Gastroesophageal sphincter (tissue), 3 donors: ENCODE results near the gene PGPEP1.

ENCODE experiments used
- EP300 ChIP-seq: sonication (generic); formaldehyde crosslinking; IDR thresholded peaks from one replicate; pipeline ENCODE4 v1.6.1; 2017; ENCODE audit warnings: antibody characterized with exemption, mild to moderate bottlenecking
- POLR2A ChIP-seq, 2 donors: fragments of 450-650 bp; IDR thresholded peaks; one replicate each; pipeline ENCODE4 v1.6.1; 2017; ENCODE audit warnings: antibody characterized with exemption in 2 of 2, mild to moderate bottlenecking in 2 of 2, moderate library complexity in 1 of 2
- POLR2AphosphoS5 ChIP-seq: sonication (generic); formaldehyde crosslinking; IDR thresholded peaks from one replicate; pipeline ENCODE4 v1.6.1; 2017; ENCODE audit warnings: antibody characterized with exemption
- TF ChIP-seq, protein P1 (sequence below), 4 experiments: fragments of 200-600 bp in 2 of 4; fragments of 450-650 bp in 2 of 4; sonication (generic) in 1 of 4; IDR thresholded peaks; one replicate each; pipeline ENCODE4 v1.5.1; 2017 to 2019; ENCODE audit warnings: antibody characterized with exemption in 4 of 4, mild to moderate bottlenecking in 2 of 4, moderate library complexity in 2 of 4

DNA sequence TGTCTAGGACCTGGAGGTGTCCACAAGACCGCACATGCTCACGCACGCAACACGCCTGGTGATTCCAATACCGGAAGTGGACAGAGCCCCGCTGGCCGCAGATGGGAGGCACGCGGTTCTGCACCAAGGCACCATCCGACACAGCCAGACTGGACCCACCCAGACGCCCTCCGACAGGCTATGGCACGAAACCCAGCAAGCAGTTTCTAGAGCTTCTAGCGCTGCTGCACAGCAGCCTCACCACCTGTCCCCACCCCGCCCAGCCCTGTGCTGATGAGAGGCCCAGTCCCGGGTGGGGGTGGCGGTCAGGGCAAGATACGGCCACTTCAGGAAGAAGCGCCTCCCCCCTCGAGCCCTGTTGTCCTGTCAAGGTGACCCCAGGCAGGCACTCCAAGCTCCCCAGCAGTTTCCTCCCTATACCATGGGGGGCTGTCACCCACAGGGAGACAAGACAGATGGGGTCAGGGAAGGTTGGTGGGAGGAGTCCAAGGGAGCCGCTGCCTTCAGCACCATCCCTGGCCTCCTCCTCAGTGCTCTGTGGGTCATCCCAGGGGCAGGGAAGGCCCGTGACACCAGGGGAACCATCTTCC, 28.8 kb upstream of the PGPEP1 start:
- TF ChIP-seq EP300 (no peak), POLR2A (IDR thresholded peaks at IDR 0.05) (no peak), POLR2AphosphoS5 (no peak)
- TF ChIP-seq, protein P1, sequence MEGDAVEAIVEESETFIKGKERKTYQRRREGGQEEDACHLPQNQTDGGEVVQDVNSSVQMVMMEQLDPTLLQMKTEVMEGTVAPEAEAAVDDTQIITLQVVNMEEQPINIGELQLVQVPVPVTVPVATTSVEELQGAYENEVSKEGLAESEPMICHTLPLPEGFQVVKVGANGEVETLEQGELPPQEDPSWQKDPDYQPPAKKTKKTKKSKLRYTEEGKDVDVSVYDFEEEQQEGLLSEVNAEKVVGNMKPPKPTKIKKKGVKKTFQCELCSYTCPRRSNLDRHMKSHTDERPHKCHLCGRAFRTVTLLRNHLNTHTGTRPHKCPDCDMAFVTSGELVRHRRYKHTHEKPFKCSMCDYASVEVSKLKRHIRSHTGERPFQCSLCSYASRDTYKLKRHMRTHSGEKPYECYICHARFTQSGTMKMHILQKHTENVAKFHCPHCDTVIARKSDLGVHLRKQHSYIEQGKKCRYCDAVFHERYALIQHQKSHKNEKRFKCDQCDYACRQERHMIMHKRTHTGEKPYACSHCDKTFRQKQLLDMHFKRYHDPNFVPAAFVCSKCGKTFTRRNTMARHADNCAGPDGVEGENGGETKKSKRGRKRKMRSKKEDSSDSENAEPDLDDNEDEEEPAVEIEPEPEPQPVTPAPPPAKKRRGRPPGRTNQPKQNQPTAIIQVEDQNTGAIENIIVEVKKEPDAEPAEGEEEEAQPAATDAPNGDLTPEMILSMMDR (IDR thresholded peaks at IDR 0.05) = no peak
